Calu3 (cell line): ENCODE data around the gene CKS1B. TPM values are rescaled to one million over a fixed set of nuclear protein-coding genes. Genes with fewer than 3 reads are reported as not detected.

Experiments used
- BruUV-seq: library from RNA; stranded (reverse); fragments of 400-500 nt; replicated peaks from 2 replicates; lab custom pipeline; 2021; lab: Mats Ljungman, UMichigan
- CTCF ChIA-PET: fragments of 300-600 bp; sonication (Branson Sonifier 250); formaldehyde crosslinking; loops from one replicate; lab custom pipeline; 2022; ENCODE audit warnings: antibody characterized with exemption; lab: Charles Lee
- DNase-seq: peaks from one replicate; pipeline ENCODE4 v3.0.0; 2022
- H3K27ac Mint-ChIP-seq: one replicate; pipeline ENCODE4 v1.8.0; 2022; ENCODE audit warnings: mixed read lengths; ENCODE audit not compliant: unreplicated experiment
- H3K27me3 Mint-ChIP-seq: one replicate; pipeline ENCODE4 v1.8.0; 2022; ENCODE audit warnings: mixed read lengths; ENCODE audit not compliant: unreplicated experiment
- H3K36me3 Mint-ChIP-seq: one replicate; pipeline ENCODE4 v1.8.0; 2022; ENCODE audit warnings: mild to moderate bottlenecking, moderate library complexity, mixed read lengths; ENCODE audit not compliant: insufficient read depth, unreplicated experiment
- H3K4me1 Mint-ChIP-seq: one replicate; pipeline ENCODE4 v1.8.0; 2022; ENCODE audit warnings: mild to moderate bottlenecking, low read depth, mixed read lengths; ENCODE audit not compliant: unreplicated experiment
- H3K4me3 Mint-ChIP-seq: one replicate; pipeline ENCODE4 v1.8.0; 2022; ENCODE audit warnings: mild to moderate bottlenecking, low read depth, moderate library complexity, mixed read lengths; ENCODE audit not compliant: unreplicated experiment
- H3K9me3 Mint-ChIP-seq: one replicate; pipeline ENCODE4 v1.8.0; 2022; ENCODE audit warnings: low read depth, mixed read lengths; ENCODE audit not compliant: unreplicated experiment
- intact Hi-C: fragments of 100-400 bp; cut with micrococcal nuclease; formaldehyde crosslinking; loops from one replicate; pipeline ENCODE4 v1.10.0; 2022; ENCODE audit not compliant: unreplicated experiment
- total RNA-seq: library from RNA; stranded (reverse); gene quantifications from 2 replicates; pipeline ENCODE4 v1.2.3, GENCODE V29; 2022
- TF ChIP-seq, protein P1 (sequence below): fragments of 200-600 bp; IDR thresholded peaks from one replicate; pipeline ENCODE4 v1.8.0; 2022; ENCODE audit warnings: antibody characterized with exemption; ENCODE audit not compliant: unreplicated experiment

CKS1B gene
- total RNA-seq, 1 experiment from 2014 or later, result 230 TPM

DNA sequence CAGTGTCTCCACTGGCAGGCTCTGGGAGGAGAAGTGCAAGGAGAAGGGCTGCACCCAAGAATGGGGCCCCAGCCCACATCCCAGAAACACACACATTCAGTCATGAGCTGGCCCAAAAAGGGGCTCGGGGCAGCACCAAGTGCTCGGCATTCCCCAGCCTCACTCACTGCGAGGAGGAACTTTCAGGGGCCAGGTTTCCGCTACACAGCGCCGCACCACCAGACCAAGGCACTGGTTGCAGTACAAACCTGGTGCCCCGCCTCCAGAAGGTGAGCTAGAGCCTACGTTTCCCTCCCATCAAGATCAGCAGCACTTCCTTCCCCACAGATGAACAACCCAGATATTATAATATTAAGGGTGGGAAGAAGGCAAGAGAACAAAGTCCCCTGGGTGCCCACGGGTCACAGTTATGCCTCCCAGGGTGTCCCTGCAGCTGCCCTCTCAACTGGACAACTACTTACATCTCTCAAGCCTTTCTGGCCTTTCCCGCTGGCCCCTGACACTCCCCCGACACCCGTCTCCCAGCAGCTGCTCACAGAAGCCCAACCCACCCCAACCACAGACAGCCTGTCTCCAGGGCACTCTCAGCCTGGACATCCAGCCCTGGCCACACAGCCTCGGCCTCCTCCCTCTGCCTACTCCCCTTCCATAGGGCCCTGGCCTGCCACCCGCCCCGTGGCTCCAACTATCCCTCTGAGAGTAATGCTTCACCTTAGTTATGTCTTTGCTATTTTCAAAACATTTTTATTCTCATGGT is 22.4 kb upstream of the CKS1B start:
- Mint-ChIP-seq H3K9me3 (no peaks in the 10 kb centered on the region), H3K4me3 (no peak overlapping the region), H3K4me1 (peaks cover 17% of the 10 kb centered on the region), H3K27ac (no peak overlapping the region), H3K27me3 (no peaks in the 10 kb centered on the region), H3K36me3 (peaks cover 44% of the 10 kb centered on the region)
- DNase-seq, result no peak
- intact Hi-C loops, result no loop called here
- CTCF ChIA-PET, result interaction anchor here (0.6 kb wide), 1 partner anchor 537 kb away, joined by 3 read pairs; no protein-coding TSS in a partner anchor
- no TSS peak for BruUV-seq
- TF ChIP-seq, protein P1, sequence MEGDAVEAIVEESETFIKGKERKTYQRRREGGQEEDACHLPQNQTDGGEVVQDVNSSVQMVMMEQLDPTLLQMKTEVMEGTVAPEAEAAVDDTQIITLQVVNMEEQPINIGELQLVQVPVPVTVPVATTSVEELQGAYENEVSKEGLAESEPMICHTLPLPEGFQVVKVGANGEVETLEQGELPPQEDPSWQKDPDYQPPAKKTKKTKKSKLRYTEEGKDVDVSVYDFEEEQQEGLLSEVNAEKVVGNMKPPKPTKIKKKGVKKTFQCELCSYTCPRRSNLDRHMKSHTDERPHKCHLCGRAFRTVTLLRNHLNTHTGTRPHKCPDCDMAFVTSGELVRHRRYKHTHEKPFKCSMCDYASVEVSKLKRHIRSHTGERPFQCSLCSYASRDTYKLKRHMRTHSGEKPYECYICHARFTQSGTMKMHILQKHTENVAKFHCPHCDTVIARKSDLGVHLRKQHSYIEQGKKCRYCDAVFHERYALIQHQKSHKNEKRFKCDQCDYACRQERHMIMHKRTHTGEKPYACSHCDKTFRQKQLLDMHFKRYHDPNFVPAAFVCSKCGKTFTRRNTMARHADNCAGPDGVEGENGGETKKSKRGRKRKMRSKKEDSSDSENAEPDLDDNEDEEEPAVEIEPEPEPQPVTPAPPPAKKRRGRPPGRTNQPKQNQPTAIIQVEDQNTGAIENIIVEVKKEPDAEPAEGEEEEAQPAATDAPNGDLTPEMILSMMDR, result no peak

DNA sequence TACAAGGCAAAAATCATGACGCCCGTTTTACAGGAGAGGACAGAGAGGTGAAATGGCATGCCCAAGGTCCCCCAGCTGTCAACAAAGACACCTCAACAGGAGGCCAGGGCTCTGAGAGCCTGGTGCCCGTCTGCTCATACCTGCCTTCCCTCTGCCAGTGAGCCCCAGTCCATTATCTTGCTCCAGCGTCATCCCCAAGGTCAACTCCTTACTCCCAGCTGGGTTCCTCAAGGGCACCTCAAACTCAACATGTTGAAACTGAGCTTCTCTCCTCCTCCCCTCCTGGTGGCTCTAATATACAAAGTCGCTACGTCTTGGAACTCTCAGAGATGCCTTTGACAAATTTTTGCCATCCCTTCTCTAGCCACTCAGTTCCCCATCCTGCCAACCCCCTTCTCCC is 21.8 kb upstream of the CKS1B start:
- intact Hi-C loops, result no loop called here
- DNase-seq, result no peak
- peaks cover 22% of the 10 kb centered on the region for H3K4me1 Mint-ChIP-seq
- no TSS peak for BruUV-seq
- no peaks in the 10 kb centered on the region for H3K27me3 Mint-ChIP-seq
- H3K36me3 Mint-ChIP-seq, result peaks cover 48% of the 10 kb centered on the region
- no peaks in the 10 kb centered on the region for H3K9me3 Mint-ChIP-seq
- no peak overlapping the region for H3K27ac Mint-ChIP-seq
- no peak overlapping the region for H3K4me3 Mint-ChIP-seq
- TF ChIP-seq, protein P1, result no peak
- CTCF ChIA-PET, result no interaction called here

DNA sequence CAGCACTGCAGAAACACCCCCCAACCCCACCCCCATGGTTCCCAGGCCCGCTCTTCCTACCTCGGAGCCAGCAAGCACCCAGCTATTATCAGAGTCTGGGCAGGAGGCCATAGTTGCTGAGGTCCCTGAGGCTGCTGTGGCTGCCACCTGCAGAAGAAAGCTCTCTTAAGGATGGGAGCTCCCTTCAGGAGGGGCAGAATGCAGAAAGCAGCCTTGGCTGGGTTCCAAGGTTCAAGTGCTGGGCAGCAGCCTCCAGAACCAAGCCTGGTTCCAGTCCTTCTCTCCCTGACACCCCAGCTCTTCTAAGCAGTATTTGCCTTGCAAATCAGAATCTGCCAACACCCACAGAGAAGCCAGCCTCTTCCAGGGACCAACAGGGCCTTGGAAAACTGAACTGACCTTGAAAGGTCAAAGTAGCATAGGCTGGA is 20.9 kb upstream of the CKS1B start:
- H3K9me3 Mint-ChIP-seq, result no peaks in the 10 kb centered on the region
- intact Hi-C loops, result no loop called here
- TF ChIP-seq, protein P1, result no peak
- no peak overlapping the region for H3K27ac Mint-ChIP-seq
- peaks cover 47% of the 10 kb centered on the region for H3K36me3 Mint-ChIP-seq
- no TSS peak for BruUV-seq
- H3K4me3 Mint-ChIP-seq, result no peak overlapping the region
- peaks cover 24% of the 10 kb centered on the region for H3K4me1 Mint-ChIP-seq
- H3K27me3 Mint-ChIP-seq, result no peaks in the 10 kb centered on the region
- CTCF ChIA-PET, result interaction anchor here (3.0 kb wide), 1 partner anchor 30 kb away, joined by 10 read pairs; the partner anchor contains the start of gene FLAD1
- DNase-seq, result no peak

GRCh38 chr1:154954541-154954940 is 19.9 kb upstream of the CKS1B start:
- H3K4me1 Mint-ChIP-seq, result peaks cover 25% of the 10 kb centered on the region
- DNase-seq, result no peak
- intact Hi-C loops, result no loop called here
- H3K27ac Mint-ChIP-seq, result no peak overlapping the region
- BruUV-seq, result no TSS peak
- H3K4me3 Mint-ChIP-seq, result peak overlapping the region; percentile 80
- H3K9me3 Mint-ChIP-seq, result no peaks in the 10 kb centered on the region
- TF ChIP-seq, protein P1, result no peak
- no peaks in the 10 kb centered on the region for H3K27me3 Mint-ChIP-seq
- CTCF ChIA-PET, result interaction anchor here (1.4 to 3.0 kb wide), 2 partner anchors 29 to 90 kb away, joined by 4 to 10 read pairs; partner anchors contain the start of gene FLAD1
- peaks cover 56% of the 10 kb centered on the region for H3K36me3 Mint-ChIP-seq
